ENCODE data around the gene TP73.
A peak's percentile ranks its signal among the peaks of the same experiment; 100 is the strongest.

Gene TP73

DNA sequence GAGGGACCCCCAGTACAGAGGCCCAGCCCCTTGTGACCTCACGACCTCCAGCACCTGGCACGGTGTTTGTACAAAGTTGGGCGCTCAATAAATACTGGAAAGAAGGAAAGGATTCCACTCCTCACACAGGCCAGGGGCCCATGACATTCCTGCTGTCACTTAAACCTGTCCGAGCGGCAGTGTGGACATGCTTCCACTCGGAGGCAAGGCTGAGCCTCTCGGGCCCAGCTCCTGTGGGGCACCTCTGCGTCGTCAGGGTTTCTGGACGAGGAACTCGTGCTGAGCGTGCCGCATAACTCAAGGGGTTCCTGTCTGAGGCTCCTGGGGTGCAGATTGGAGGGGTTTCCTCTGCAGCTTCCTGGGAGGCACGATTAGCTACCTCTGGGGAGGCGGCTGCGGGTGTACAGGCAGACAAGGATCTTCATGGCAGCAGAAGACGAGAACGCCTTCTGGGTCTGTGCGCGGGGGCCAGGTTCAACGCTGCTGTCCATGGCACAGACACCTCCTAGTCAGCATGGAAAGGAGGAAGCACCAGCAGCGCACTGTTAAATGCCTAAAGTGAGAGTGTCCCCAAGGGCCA, 116.6 kb downstream of the TP73 start:
- no peak for DNase-seq (ENCODE audit: low spot score)

DNA sequence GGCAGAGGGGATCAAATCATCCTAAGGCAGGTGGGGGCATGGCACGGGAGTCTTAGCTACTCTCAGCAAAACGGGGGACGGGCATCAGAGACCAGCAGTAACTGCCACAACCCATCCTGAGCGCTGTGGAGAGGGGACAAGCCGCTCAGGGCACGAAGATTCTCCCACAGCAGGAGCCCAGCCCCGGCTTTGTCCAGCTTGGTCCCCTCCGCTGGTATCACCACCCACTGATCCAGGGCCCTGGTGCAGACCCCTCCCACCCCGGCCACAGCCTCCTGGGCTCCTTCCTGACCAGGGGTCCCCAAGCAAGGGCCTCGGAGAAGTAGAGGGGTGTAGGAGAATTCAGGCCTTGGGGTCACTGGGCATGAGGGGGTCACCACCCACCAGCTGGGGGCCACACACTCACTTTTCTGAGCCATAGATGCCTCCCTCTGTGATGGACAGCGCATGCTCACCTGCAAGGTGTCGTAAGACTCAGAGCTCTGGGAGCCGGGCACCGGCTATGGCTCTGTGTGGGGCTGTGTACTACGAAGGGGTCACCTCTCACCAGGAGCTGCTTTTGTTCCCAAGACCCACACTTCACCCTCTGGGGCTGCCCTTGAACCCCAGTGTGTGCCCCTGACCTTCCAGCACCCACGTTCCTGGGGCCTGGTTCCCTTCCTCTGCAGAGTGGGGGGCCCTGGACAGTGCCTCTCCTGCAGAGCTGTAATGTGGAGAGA, 117.9 kb downstream of the TP73 start:
- no peak for DNase-seq (ENCODE audit: low spot score)

DNA sequence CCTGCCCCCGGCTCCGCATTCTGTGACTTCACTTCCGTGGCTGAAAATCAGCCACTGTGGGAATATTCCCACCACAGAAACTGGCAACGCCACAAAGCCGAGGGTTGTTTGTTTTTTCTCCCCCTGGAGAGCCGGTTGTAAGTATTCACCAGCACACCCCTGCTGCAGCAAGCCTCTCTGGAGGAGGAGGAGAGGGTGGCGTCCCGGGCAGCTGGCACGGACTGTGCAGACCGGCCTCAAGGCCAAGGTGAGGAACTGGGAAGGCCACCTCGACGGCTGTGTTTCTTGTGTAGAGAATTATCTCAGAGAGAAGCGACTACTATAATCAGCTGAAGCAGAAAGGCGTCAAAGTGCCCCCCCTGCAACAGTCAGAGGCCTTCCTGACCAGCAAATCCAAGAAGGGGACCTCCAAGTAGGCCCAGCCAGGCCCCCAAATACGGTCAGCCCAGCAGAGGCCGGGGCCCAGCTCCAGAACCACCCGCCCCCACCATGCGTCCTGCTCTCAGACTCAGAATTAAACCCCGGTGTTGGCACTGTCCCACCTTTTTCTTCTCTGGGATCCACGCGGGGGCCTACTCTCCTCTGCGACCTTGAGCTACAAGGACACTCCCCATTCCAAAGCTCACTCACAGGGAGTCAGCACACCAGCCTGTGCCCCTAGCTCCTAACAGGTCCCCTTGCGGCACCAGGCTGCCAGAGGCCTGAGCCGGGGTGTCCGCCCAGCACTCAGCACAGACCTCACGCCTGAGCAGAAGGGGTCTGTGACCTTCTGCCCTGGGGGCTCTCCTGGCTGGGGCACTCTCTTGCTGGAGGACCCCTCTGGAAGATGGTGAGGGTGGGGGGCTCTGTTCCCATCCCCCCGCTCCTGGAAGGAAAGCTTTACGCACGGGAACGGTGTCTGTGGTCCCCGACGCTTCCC, 119.1 kb downstream of the TP73 start:
- DNase-seq (ENCODE audit: low spot score): peak; percentile 28

DNA sequence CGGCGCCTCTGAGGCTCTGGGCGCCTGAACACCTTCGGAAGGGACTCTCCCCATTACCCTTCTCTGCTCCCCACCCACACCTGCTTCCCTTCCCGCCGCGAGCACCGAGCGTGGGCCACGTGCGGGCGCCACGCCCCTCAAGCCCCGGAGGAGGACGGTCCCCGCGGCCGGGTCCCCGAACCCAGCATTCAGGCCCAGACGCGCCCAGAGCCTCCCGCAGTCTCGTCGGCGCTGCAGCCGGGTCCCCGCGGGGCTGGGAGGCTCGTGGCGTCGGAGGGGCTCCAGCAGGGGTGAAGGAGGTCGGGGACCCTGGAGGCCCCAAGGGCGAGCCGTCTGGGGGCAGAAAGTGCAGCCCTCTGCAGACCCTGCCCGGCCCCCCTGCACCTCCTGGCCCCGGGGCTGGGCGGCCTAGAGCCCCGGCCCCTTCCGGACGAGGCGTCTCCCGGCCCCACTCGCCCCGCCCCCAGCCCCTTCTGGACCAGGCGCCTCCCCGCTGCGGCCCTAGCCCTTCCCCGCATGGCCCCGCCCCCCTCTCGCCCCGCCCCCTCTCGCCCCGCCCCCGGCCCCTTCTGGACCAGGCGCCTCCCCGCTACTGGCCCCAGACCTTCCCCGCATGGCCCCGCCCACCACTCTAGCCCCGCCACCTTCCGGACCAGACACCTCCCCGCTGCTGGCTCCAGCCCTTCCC, 119.9 kb downstream of the TP73 start:
- peak; percentile 91 for DNase-seq (ENCODE audit: low spot score)

DNA sequence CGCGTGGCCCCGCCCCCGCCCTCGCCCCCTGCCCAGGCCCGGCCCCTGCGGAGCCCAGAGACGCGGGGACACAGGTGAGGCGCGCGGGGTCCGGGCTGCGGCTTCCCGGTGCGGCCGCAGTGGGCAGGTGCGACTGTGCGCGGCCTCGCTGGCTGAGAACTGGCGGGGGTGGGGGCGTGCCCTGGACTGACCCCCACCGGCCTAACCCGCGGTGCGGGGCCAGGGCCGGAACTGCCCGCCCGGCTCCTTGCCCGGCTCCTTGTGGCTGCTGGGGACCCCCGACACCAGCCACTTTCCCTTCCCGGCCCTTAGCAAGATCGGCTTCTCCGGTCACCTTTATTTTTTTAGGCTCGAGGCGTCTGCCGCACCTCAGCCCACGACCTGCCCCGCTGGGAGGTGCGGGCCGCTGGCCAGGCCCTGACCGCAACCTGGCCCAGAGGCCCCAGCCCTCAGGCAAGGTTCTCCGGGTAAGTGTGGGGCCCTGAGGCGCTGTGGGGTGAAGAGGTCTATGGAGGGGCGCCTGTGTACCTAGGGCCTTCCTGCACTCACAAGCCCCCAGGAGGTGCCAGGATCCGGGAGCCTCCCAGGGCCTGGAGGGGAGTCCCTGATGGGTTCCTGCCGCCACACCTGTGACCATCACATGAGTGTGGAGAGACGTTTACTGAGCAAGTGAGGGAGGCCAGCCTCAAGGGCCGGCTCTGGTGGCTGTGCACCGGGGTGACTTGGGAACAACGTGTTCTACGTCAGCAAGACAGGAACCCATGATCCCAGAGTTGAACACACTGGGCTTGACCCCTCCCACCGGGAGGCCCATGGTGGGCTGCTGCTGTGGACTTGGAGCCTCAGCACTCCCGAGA, 120.6 kb downstream of the TP73 start, which contains the start of gene SMIM1:
SMIM1 (plus strand) TSS at position 35 of the 857 bp plus-strand sequence. CDS start 2,625 bp downstream, outside the sequence.
- peak; percentile 39 for DNase-seq (ENCODE audit: low spot score)

DNA sequence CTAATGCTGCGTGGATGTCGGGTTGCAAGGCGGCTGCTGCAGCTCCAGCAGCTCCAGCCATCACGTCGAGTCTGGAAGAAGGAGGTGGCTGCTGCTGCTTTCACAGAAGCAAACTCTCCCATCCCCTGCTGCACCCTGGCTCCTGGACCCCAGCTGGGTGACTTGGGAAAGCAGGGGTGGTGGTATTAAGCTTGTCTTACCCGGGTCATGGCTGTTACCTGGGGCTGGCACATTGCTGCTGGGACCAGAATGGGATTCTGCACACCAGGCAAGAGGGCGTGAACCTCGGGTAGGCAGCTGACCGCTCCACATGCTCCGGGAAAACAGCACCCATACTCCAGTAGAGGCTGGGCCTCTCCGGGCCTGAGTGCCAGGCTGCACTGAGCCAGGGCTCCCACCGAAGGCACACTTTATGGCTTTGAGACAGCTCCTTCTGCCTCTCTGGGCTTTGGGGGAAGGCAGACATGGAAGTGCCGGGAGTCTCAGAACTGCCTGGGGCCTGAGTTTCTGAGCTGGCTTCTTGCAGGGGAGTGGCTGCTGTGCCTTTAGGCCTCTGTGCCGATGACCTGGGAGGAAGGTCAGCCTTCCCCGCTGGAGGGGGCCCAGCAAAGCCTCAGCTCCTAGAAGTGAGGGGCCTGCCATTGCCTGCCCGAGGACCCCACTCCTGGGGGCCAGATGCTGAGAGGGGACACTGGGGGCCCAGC, 121.4 kb downstream of the TP73 start:
- peak; percentile 38 for DNase-seq (ENCODE audit: low spot score)

DNA sequence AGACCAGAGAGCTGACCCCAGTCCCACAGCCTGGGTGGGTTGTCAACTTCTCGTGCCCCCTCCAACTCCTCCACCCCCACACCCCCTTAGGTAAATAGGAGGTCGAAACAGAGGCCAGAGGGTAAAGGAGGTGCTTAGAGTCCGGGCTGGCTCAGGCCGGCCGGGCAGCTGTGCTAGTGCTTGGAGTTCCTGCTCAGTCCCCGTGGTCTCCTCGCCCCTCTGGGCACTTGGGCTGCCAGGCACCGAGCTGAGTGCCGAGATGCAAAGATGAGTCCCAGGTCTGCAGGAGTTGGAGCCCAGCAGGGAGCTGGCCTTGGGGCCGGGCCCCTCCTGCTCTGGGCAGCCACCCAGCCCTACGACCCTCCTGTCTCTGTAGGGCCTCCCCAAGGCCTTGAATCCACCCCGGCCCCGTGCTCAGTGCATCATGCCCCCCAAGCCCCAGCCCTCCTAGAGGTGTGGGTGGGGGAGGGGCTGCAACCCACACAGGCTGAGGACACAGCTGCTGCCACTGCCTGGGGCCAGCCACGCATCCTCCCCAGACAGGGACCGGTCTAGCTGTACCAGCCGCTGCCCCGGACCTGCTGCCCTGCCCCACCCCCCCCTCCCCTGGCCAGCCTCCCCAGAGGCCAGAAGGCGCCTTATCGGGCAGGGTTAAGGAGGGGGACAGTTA, 122.1 kb downstream of the TP73 start:
- no peak for DNase-seq (ENCODE audit: low spot score)

DNA sequence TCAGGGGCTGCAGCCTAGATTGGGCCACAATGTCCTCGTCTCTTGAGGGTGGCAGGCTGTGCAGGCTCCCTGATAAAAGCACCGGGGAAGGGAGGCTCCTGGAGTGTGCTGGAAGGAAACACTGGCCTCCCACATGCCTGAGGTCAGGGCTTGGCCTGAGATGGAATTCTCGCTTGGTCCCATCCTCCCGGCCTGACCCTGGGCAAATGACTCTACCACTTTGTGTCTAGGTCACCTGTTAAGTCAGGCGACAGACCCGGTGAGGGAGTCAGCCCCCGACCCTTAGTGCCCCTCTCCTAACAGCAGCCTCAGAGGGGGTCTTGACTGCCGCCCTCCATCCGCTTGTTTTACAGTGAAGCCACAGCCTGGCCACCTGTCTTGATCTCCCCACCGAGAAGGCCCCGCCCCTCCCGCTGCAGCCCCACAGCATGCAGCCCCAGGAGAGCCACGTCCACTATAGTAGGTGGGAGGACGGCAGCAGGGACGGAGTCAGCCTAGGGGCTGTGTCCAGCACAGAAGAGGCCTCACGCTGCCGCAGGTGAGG, 122.7 kb downstream of the TP73 start:
- no peak for DNase-seq (ENCODE audit: low spot score)

DNA sequence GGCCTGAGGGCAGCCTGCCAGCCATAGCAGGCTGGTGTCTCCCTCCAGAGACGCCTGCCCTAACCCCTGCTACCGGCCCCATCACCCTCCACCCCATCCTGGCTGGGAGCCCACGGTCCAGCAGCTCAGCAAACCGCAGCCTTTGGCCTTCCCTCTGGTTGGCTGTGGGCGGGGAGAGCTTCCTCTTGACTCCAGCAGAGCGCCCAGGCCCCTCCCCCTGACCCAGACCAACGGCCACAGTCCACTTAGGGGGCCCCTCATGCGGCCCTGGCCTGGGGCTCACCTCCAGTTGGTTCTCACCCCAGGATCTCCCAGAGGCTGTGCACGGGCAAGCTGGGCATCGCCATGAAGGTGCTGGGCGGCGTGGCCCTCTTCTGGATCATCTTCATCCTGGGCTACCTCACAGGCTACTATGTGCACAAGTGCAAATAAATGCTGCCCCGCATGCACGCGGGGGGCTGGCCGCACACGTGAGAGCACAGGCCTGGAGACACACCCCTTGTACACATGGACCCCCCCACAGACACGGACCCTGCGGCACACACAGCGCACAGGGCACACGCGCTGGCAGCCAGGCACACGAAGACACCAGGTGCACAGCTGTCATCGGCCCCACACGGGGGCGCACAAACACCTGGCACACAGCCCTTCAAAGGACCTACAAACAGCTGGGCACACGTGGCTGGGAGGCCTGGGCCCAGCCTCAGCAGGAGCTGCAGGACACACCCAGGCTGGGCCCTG, 123.3 kb downstream of the TP73 start:
- DNase-seq (ENCODE audit: low spot score): peak; percentile 91

DNA sequence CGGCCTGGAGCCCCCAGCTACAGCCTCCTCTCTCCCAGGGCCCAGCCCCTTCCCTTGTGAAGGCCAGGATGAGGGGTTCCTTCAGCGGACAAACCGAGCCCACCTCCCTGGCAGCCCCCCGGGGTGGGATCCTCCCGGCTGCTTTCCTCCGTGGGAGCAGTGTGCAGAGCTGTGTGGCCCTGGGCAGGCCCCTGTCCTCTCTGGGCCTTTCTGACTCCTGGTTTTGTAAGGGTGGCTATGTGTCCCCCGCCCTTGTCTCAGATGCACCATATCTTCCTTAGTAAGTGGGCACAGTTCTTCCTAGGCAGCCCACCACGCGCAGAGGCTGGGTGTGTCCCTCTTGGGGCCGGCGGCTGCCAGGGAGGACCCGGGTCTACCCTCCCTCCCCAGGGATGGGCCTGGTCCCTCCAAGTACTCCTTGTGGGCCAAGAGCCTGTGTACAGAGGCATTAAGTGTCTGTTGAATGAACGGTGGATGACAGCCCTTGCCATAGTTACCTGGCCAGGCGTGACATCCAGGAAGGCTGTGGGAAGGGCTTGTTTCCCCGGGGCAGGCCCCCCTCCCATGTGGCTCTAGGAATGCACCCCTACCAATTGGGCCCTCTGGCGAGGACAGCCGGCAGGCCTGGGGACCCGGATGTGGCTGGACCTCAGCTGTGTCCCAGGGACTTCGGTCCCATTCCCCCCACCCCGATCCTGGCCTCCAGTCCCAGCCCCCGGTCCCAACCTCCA, 124.1 kb downstream of the TP73 start:
- DNase-seq (ENCODE audit: low spot score): no peak

DNA sequence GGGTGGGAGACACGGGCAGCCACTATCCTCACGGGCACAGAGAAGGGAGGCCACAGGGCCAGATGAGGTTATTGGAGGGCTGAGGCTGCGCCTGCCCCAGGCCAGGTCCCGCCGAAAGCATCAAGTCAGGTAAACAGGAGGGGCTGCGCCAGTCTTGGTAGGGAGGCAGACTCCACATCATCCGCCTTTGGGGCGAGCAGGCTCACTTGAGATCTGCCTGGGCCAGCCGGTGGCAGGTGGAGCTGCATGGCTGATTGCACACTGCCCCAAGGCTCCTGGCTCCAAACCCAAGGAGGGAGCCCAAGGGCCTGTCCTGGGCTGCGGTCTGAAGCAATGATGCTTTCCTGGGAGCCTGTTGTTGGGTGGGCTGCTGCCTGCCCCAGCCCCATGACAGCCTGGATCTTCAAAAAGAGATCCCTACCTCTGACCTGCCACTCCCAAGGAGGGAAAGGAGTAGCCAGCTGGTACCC, 124.8 kb downstream of the TP73 start:
- no peak for DNase-seq (ENCODE audit: low spot score)

DNA sequence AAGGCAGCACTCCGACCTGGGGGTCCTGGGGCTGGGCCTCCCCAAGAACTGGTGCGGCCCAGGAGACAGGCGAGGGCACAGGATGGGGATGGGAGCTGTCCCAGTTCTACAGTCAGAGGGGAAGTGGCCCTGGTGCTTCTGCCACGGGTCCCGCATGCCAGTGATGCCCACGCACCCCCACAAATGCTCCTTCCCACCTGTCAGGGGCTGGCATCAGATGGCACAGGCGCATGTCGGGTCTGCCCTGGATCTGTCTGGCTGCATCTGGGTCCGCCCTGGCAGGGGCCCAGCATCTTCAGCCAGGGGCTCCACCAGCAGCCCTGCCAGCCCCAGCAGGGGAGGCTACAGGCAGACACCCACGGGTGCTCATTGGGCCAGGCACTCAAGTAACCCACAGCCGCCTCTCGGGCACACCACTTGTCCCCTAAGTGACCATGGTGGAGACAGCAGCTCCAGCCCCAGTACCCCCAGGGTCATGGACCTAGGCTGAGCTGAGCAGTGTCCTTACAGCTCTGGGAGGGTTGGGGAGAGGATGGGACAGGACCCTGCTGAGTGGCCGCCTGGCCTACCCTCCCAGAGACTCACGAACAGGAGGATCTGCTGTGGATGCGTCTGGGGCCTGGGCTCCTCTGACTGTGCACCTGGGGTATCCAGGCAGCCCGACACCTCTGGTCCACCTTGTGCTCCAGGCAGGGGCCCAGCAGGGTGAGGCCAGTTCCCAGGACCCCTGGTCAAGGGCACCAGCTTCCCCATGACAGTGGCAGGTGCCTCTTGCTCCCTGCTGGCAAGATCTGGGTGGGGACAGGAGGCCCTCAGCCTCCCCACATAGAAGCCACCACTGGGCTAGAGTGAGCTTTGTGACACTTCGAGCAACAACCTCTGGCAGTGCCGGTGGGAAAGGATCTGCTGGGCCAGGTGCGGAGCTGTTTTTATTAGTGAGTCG, 125.6 kb downstream of the TP73 start:
- DNase-seq (ENCODE audit: low spot score): no peak

DNA sequence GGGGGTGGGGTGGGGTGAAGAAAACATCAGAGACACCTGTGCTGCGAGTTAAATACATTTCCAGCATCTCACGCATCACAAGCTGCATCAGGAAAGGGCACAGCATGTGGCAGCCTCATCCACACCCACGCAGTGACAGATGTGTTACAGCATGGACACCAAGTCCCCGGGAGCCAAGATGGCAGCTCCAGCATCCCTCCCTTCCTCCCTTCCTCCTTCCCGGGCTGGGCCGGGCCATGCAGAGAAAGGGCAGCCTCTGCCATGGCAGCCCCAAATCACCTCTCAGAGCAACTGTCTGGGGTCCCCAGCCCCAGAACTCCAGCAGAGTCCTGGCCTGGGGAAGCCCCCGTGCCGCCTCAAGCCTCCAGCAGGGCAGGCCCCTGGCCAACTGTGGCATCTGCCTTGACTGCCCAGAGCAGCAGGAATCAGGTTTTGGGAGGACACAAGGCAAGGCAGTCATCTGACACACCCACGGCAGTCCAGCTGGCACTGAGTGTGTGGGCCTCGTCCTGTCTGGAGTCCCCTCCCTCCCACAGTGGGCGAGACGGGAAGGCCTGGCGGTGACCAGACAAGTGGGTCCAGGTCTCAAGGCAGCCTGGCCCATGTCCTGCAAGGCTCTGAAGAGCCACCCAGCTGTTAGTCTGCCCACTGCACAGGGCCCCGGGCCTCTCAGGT, 126.4 kb downstream of the TP73 start:
- no peak for DNase-seq (ENCODE audit: low spot score)

DNA sequence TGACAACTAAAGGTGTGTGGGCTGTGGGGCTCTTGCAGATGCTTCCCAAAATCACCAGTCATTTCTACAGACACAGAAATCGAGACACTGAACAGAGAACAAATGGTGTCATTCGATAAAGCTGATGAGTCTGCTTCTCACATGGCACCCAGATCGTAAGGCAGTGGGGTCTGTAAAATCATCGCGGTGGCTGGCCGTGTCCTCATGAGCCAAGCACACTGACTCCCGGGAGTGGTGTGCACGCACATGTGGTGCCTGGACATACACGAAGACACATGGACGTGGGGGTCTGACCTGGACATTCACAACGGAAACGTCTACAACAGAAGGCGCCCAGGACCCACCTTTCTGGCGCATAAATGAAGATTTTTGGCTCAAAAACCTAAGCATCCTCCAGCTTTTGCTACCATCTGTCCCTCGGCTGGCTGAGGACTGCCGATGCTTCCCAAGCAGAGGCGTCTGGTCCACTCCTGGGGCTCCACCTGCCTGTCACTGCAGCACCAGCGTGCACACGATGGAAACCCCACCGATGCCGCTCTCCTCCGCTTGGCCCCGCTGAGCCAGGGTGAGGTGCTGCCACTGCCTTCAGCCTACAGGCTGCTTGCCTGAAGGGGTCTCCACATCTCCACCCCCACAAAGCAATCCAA, 127.1 kb downstream of the TP73 start:
- DNase-seq (ENCODE audit: low spot score): no peak

DNA sequence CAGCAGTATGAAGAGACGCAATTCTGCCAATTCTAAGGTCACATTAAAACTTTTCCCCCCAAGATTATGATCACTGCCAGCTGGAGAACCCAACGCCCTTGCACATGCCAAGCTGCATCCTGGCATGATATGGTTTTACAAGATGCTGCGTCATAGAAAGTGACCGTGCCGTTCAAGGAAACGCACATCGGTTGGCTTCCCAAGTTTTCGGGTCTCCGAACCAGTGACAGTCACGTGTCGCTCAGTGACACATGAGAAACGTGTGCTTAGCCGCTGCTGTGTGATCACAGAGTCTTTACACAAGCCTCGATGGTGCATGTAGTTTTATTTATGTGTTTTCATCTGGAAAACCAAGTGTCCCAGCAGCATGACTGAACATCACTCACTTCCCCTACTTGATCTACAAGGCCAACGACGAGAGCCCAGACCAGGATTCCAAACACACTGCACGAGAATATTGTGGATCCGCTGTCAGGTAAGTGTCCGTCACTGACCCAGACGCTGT, 127.6 kb downstream of the TP73 start:
- DNase-seq (ENCODE audit: low spot score): no peak

DNA sequence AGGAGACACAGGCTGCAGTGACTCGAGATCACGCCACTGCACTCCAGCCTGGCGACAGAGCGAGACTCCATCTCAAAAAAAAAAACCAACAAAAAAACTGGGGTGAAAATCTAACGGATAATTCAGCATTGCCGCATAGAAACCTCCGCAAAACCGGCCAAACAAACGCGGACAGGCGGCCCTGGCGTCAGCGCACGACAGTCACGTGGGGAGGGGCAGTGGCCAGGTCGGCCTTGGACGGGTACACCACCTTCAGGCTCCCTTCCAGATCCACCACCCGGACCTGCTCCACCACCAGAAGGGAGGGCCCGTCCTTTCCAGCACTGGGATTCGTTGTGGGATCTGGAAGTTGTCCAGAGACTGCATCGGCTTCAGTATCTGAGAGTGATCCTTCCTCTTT, 128.6 kb downstream of the TP73 start:
- no peak for DNase-seq (ENCODE audit: low spot score)
